SK-N-SH (cell line): Measurements from ENCODE around the gene KANK4. TPM values are rescaled to one million over a fixed set of nuclear protein-coding genes. Genes with fewer than 3 reads are reported as not detected.

ENCODE experiments used
- CTCF ChIA-PET: fragments of 300-600, 350-600 bp; formaldehyde crosslinking; extraction: SDS; loops from one replicate; lab custom pipeline; 2021; lab: Yijun Ruan, JAX
- POLR2A ChIA-PET: fragments of 350-600 bp; sonication (Branson Sonifier 250); formaldehyde crosslinking; extraction: SDS; loops from one replicate; lab custom pipeline; 2020; ENCODE audit warnings: antibody characterized with exemption, inconsistent platforms; lab: Yijun Ruan, JAX
- DNase-seq: peaks from one replicate; pipeline ENCODE4 v3.0.0; 2012
- H2AFZ ChIP-seq: fragments of 200-600 bp; sonication (generic); 2 replicates; pipeline ENCODE4 v1.8.1; 2016; ENCODE audit warnings: antibody characterized with exemption, mild to moderate bottlenecking, low read depth
- H3F3A ChIP-seq: fragments of 200-600 bp; sonication (generic); replicated peaks from 2 replicates; pipeline ENCODE3; 2016; ENCODE audit warnings: antibody characterized with exemption, mild to moderate bottlenecking; ENCODE audit not compliant: insufficient read depth
- H3K27ac ChIP-seq, 2 experiments: fragments of 200-500 bp in 1 of 2; fragments of 200-600 bp in 1 of 2; sonication (Bioruptor generic) in 1 of 2; sonication (generic), shearing (Covaris generic) in 1 of 2; 2 replicates each; pipeline versions ENCODE4 v1.5.1 to v1.6.1; 2014 to 2016; ENCODE audit warnings: low read depth in 2 of 2, inconsistent platforms in 1 of 2, low read length in 1 of 2, mild to moderate bottlenecking in 1 of 2, mixed read lengths in 1 of 2
- H3K27me3 ChIP-seq: fragments of 200-600 bp; sonication (generic), shearing (Covaris generic); 2 replicates; pipeline ENCODE4 v1.6.1; 2016; ENCODE audit warnings: mixed run types; ENCODE audit not compliant: insufficient read depth
- H3K36me3 ChIP-seq, 2 experiments: fragments of 200-500 bp in 1 of 2; fragments of 200-600 bp in 1 of 2; sonication (Bioruptor generic) in 1 of 2; sonication (generic) in 1 of 2; replicated peaks in 1 of 2; 2 replicates each; pipeline versions ENCODE3 to v1.5.1; 2014 to 2016; ENCODE audit warnings: low read length in 1 of 2, mild to moderate bottlenecking in 1 of 2; ENCODE audit not compliant: insufficient read depth in 2 of 2, control insufficient read depth in 1 of 2
- H3K4me1 ChIP-seq, 2 experiments: fragments of 200-500 bp in 1 of 2; fragments of 200-600 bp in 1 of 2; sonication (Bioruptor generic) in 1 of 2; sonication (generic), shearing (Covaris generic) in 1 of 2; 2 replicates each; pipeline versions ENCODE4 v1.5.1 to v1.6.1; 2014 to 2016; ENCODE audit warnings: low read depth in 1 of 2, low read length in 1 of 2, mixed run types in 1 of 2; ENCODE audit not compliant: insufficient read depth in 2 of 2, control insufficient read depth in 1 of 2
- H3K4me2 ChIP-seq: fragments of 200-600 bp; sonication (generic), shearing (Covaris generic); 2 replicates; pipeline ENCODE4 v1.6.1; 2017; ENCODE audit warnings: mixed run types
- H3K4me3 ChIP-seq, 2 experiments: fragments of 200-500 bp in 1 of 2; fragments of 200-600 bp in 1 of 2; sonication (Bioruptor generic) in 1 of 2; sonication (generic), shearing (Covaris generic) in 1 of 2; 2 replicates each; pipeline versions ENCODE4 v1.5.1 to v1.8.1; 2014 to 2016; ENCODE audit warnings: low read depth in 2 of 2, inconsistent platforms in 1 of 2, low read length in 1 of 2, mild to moderate bottlenecking in 1 of 2, mixed read lengths in 1 of 2, moderate library complexity in 1 of 2
- H3K79me2 ChIP-seq: fragments of 200-600 bp; sonication (generic); 2 replicates; pipeline ENCODE4 v1.8.1; 2017; ENCODE audit warnings: mild to moderate bottlenecking; ENCODE audit not compliant: insufficient read depth
- H3K9ac ChIP-seq: fragments of 200-600 bp; sonication (generic); 2 replicates; pipeline ENCODE4 v1.6.1; 2017; ENCODE audit warnings: mixed run types
- H3K9me2 ChIP-seq: fragments of 200-600 bp; sonication (generic); 2 replicates; pipeline ENCODE4 v1.6.1; 2017; ENCODE audit warnings: mixed run types
- H3K9me3 ChIP-seq: fragments of 200-600 bp; sonication (generic); 2 replicates; pipeline ENCODE4 v1.6.1; 2017; ENCODE audit warnings: mixed run types, mild to moderate bottlenecking, moderate library complexity
- H4K20me1 ChIP-seq: fragments of 200-600 bp; sonication (generic); 2 replicates; pipeline ENCODE4 v1.6.1; 2017; ENCODE audit warnings: mild to moderate bottlenecking, mixed run types; ENCODE audit not compliant: insufficient read depth
- CHD2 ChIP-seq: fragments of 150-350 bp; IDR thresholded peaks from 2 replicates; pipeline ENCODE4 v1.6.1; 2018; ENCODE audit warnings: low read length; ENCODE audit not compliant: partially characterized antibody
- ELF1 ChIP-seq: IDR thresholded peaks from 2 replicates; pipeline ENCODE4 v1.4.0; 2012
- EP300 ChIP-seq, 2 experiments: IDR thresholded peaks; 2 replicates each; pipeline versions ENCODE4 v1.4.0 to v1.6.1; 2012; ENCODE audit warnings: borderline replicate concordance in 1 of 2, low read depth in 1 of 2, low read length in 1 of 2
- EZH2phosphoT487 ChIP-seq: fragments of 200-600 bp; sonication (generic); IDR thresholded peaks from 2 replicates; pipeline ENCODE4 v1.6.1; 2017; ENCODE audit warnings: low read depth, mixed run types, mild to moderate bottlenecking, antibody characterized with exemption, moderate library complexity, borderline replicate concordance
- FOSL2 ChIP-seq: IDR thresholded peaks from 2 replicates; pipeline ENCODE4 v1.4.0; 2012; ENCODE audit warnings: low read depth, mild to moderate bottlenecking, moderate library complexity, borderline replicate concordance
- GABPA ChIP-seq: IDR thresholded peaks from 2 replicates; pipeline ENCODE4 v1.4.0; 2012; ENCODE audit warnings: low read depth, mild to moderate bottlenecking
- IRF3 ChIP-seq: fragments of 150-350 bp; IDR thresholded peaks from 2 replicates; pipeline ENCODE4 v1.6.1; 2016; ENCODE audit warnings: mild to moderate bottlenecking, low read depth, low read length
- MAX ChIP-seq: IDR thresholded peaks from 2 replicates; pipeline ENCODE4 v1.4.0; 2012; ENCODE audit warnings: low read depth
- NFIC ChIP-seq: IDR thresholded peaks from 2 replicates; pipeline ENCODE4 v1.4.0; 2012; ENCODE audit warnings: borderline replicate concordance
- NRF1 ChIP-seq: IDR thresholded peaks from 2 replicates; pipeline ENCODE4 v1.6.1; 2012; ENCODE audit warnings: low read depth, mild to moderate bottlenecking, low read length
- POLR2AphosphoS5 ChIP-seq: IDR thresholded peaks from 2 replicates; pipeline ENCODE4 v1.6.1; 2012; ENCODE audit warnings: low read depth, low read length
- RAD21 ChIP-seq: IDR thresholded peaks from 2 replicates; pipeline ENCODE4 v1.6.1; 2012; ENCODE audit warnings: mild to moderate bottlenecking, low read length
- REST ChIP-seq: IDR thresholded peaks from 2 replicates; pipeline ENCODE4 v1.6.1; 2012; ENCODE audit warnings: mild to moderate bottlenecking, low read depth, low read length, moderate library complexity
- SMC3 ChIP-seq: IDR thresholded peaks from 2 replicates; pipeline ENCODE4 v1.6.1; 2012; ENCODE audit warnings: low read depth, low read length, improper control_type of control experiment
- TAF1 ChIP-seq: IDR thresholded peaks from 2 replicates; pipeline ENCODE4 v1.6.1; 2012; ENCODE audit warnings: low read depth, mild to moderate bottlenecking, low read length, moderate library complexity, borderline replicate concordance
- TCF12 ChIP-seq: IDR thresholded peaks from 2 replicates; pipeline ENCODE4 v1.4.0; 2012
- TEAD4 ChIP-seq: IDR thresholded peaks from 2 replicates; pipeline ENCODE4 v1.4.0; 2012; ENCODE audit warnings: mild to moderate bottlenecking, borderline replicate concordance; ENCODE audit not compliant: insufficient read depth
- WGBS: methylation state at CpG from one replicate; pipeline ENCODE4 v1.1.6; 2017; ENCODE audit warnings: low lambda C conversion rate; 5-methylcytosine and 5-hydroxymethylcytosine counted together
- polyA plus RNA-seq, 3 experiments: library from polyadenylated mRNA; depleted of rRNA; stranded (reverse); fragments of >200 nt; gene quantifications; 2 replicates each; pipeline ENCODE4 v1.2.3, GENCODE V29; 2012
- TF ChIP-seq, protein P1 (sequence below): IDR thresholded peaks from 2 replicates; pipeline ENCODE4; 2012

Gene KANK4
- polyA plus RNA-seq, 1 of the 3 experiments (the other 2 are of a cell fraction), result not detected

- H3K4me3 ChIP-seq, result no peak overlapping the region
- no peak overlapping the region for H3K4me2 ChIP-seq
- H3K27ac ChIP-seq, result no peak overlapping the region
- no peak overlapping the region for H3K9ac ChIP-seq
- DNase-seq, result no peak
- no peak for TF ChIP-seq ELF1
- TF ChIP-seq EZH2phosphoT487, result no peak
- TF ChIP-seq SMC3, result no peak
- TF ChIP-seq NFIC, result no peak
- no peak for TF ChIP-seq EP300 (IDR thresholded peaks at IDR 0.05; ENCODE audit: borderline replicate concordance in 1 of 2, low read depth in 1 of 2, low read length in 1 of 2)
- TF ChIP-seq GABPA, result no peak
- TF ChIP-seq IRF3, result no peak
- TF ChIP-seq TCF12, result no peak
- TF ChIP-seq RAD21, result no peak
- TF ChIP-seq MAX, result no peak
- TF ChIP-seq NRF1, result no peak
- TF ChIP-seq FOSL2, result no peak
- no peak for TF ChIP-seq TAF1
- TF ChIP-seq, protein P1, sequence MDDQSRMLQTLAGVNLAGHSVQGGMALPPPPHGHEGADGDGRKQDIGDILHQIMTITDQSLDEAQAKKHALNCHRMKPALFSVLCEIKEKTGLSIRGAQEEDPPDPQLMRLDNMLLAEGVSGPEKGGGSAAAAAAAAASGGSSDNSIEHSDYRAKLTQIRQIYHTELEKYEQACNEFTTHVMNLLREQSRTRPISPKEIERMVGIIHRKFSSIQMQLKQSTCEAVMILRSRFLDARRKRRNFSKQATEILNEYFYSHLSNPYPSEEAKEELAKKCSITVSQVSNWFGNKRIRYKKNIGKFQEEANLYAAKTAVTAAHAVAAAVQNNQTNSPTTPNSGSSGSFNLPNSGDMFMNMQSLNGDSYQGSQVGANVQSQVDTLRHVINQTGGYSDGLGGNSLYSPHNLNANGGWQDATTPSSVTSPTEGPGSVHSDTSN, result no peak
- no peak for TF ChIP-seq REST
- TF ChIP-seq POLR2AphosphoS5, result no peak
- TF ChIP-seq CHD2, result no peak
- no peak for TF ChIP-seq TEAD4
- TF ChIP-seq, all 33 proteins: peak for 0
- CTCF ChIA-PET, result interaction anchor here (1.0 to 1.3 kb wide), 3 partner anchors 11 to 106 kb away, joined by 3 to 4 read pairs (median 3); no protein-coding TSS in a partner anchor
- H2AFZ ChIP-seq, result no peak overlapping the region
- no peaks in the 10 kb centered on the region for H3K9me3 ChIP-seq
- no peaks in the 10 kb centered on the region for H4K20me1 ChIP-seq
- peaks cover 0 to 14% of the 10 kb centered on the region in 2 experiments; a peak in 2 of 4 replicates for H3K4me1 ChIP-seq
- H3K9me2 ChIP-seq, result no peaks in the 10 kb centered on the region
- no peaks in the 10 kb centered on the region for H3F3A ChIP-seq
- no peaks in the 10 kb centered on the region for H3K79me2 ChIP-seq
- H3K27me3 ChIP-seq, result peaks cover 12% of the 10 kb centered on the region; the same call in 1 of the 2 replicates
- WGBS, result 77% methylated on average over 7 of the region's 7 CpGs
- POLR2A ChIA-PET, result no interaction called here
- H3K36me3 ChIP-seq, result no peaks in the 10 kb centered on the region
These were observed 14.7 kb downstream of the KANK4 start for GRCh38 chr1:62304515-62304914.
